GM12801 (cell line): ENCODE data around the gene CD9.

Experiments
- TF ChIP-seq, protein P1 (sequence below): IDR thresholded peaks from one replicate; pipeline ENCODE4 v1.5.1; 2011; ENCODE audit warnings: control low read depth; ENCODE audit not compliant: insufficient read length; ENCODE audit errors: extremely low read depth

The CD9 gene

DNA sequence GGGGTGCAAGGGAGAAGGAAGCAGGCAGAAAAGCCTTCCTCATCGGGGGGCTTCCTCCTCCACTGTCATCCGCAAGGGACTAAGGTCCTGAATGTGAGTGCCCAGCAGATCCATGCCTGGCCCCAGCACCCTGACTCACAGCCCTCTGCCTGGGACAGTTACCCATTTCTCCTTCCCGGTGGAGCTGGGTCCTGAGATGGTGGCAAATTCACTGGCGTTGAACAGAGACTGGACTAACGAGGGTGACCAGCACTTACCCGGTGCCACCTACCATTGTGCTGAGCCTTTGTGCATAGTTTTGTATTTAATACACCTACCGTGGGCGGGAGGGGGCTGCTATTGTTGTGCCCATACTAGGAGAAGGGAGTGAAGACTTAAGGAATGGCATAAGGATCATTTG is 79.4 kb downstream of the CD9 start:
- TF ChIP-seq, protein P1, sequence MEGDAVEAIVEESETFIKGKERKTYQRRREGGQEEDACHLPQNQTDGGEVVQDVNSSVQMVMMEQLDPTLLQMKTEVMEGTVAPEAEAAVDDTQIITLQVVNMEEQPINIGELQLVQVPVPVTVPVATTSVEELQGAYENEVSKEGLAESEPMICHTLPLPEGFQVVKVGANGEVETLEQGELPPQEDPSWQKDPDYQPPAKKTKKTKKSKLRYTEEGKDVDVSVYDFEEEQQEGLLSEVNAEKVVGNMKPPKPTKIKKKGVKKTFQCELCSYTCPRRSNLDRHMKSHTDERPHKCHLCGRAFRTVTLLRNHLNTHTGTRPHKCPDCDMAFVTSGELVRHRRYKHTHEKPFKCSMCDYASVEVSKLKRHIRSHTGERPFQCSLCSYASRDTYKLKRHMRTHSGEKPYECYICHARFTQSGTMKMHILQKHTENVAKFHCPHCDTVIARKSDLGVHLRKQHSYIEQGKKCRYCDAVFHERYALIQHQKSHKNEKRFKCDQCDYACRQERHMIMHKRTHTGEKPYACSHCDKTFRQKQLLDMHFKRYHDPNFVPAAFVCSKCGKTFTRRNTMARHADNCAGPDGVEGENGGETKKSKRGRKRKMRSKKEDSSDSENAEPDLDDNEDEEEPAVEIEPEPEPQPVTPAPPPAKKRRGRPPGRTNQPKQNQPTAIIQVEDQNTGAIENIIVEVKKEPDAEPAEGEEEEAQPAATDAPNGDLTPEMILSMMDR = no peak

DNA sequence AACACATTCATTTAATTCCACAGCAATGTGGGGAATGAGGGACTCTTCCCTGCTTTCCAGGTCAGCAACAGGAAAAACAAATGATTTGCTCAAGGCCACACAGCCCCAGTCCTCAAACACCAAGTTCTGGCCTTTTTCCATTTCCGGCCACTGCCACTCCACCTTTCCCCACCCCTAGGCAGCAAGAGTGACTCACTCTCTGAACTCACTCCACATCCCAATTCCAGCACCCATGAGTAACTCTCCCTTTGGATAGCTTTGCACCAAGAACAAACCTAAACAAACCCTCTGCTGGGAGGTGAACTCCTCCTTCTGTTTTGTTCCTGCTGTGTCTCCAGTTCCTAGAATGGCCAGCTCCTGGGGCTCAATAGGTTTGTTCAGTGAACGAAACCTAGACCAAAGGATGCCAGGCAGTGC is 79.9 kb downstream of the CD9 start:
- TF ChIP-seq, protein P1 = no peak

DNA sequence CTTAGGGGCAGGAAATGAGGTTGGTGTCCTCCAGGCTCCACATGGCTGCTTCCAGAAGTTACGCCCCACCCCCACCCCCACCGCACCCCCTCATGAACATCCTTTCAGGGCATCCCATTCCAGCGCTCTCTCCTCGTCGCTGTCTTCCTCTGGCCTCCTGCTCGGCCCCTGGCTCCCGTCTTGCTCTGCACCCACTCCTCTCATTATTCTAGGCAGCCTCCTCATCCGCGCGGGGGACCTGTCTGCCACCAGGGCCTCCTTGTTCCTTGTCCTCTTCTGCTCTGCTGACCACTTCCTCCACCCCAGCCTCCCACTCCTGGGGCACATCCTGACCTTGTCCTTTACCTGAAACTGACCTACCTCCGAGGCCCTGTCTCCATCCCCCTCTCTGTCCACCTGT is 80.5 kb downstream of the CD9 start:
- TF ChIP-seq, protein P1 = no peak

DNA sequence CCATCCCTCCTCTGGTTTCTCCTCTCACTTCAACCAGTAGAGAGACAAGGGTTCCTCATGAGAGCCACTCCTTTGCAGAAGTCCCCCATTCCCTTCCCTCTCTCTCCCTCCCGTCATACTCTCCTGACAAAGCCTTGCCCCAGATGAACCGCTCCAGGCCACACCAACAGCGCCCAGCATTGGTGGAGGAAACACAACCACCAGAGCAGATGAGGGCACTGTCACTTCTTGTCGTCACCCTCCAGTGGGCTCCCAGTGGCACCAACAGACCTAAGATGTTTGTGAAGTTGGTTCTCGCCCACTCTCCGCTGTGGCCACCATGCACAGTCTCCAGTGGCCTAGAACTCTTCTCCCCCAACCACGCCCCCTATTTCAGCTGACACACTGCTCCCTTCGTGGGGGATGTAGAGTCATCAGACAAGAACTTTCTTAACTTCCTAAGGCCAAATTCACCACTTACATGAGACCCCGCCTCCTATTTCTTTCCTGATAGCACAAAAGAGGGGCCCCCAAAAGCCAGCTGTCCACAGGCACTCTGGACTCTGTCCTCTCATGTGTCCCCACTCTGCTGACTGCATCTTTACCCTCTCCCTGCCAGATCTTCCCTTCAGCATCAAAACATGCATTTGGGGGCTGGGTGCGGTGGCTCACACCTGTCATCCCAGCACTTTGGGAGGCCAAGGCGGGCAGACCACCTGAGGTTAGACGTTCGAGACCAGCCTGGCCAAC is 81.0 kb downstream of the CD9 start:
- TF ChIP-seq, protein P1 = no peak

DNA sequence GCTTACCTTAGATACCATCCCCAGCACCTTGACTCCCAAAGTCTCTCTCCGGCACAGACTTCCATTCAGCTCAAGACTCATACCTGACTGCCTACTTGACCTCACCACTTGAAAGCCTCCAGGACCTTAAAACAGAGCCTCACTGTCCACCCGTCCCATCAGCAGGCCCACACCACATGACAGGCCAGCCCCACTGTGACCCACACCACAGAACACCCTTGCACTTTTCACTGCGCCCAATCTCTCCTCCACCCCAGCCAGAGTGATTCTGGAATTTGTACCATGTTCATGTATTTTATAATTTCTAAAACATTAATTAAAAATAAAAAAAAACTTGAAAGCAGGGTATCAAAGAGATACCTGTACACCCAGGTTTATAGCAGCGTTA is 82.2 kb downstream of the CD9 start:
- TF ChIP-seq, protein P1 = no peak

DNA sequence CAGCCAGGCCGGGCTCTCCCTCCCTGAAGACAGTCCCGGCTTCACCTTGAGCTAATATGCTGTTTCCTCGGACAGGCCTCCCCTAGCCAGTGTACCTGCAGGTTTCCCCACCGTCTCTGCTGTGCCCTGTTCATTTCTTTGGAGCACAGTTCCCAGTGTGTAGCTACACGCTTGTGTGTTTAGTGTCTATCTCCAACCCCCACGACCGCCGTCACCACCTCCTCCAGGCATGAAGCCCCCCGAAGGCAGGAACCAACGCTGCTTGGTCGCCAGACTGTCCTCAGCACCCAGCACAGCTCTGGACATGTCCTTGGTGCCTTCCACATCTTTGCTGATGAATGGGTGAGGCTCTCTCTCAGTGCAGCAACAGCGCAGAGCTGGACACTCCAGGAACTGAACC is 84.1 kb downstream of the CD9 start:
- TF ChIP-seq, protein P1 = no peak

DNA sequence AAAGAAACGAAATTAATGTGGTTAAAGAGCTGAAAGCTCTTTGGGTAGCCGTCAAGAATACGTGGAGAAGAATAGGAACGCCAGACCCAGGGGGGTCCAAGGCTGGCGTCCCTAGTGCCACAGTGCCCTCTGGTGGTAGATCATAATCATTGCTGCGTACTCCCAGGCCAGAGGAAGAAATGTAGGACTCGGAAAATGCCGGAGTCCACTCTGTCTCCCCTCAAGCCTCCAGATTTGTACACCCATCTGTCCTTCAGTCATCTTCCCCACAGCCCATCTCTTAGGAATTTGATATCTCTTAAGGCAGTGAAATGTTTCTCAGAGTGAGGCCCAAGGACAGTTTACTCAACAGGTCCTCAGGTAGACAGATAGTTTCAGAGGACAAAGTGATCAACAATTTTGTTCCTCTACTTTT is 84.9 kb downstream of the CD9 start:
- TF ChIP-seq, protein P1 = no peak
